Loucy (cell line): ENCODE data around the gene ADAMTS8.

ENCODE experiments used
- CTCF ChIP-seq: fragments of 200-600 bp; sonication (generic); conservative IDR thresholded peaks from 2 replicates; pipeline ENCODE4 v1.5.1; 2014; ENCODE audit warnings: mild to moderate bottlenecking, antibody characterized with exemption, low read length
- EZH2phosphoT487 ChIP-seq: fragments of 200-600 bp; IDR thresholded peaks from 2 replicates; pipeline ENCODE4 v1.6.1; 2018; ENCODE audit warnings: antibody characterized with exemption, mild to moderate bottlenecking, moderate library complexity, borderline replicate concordance

GRCh38 chr11:130456286-130456685 is 27.9 kb upstream of the ADAMTS8 start:
- no peak for TF ChIP-seq CTCF
- TF ChIP-seq EZH2phosphoT487, result no peak
